Measurements from ENCODE around the gene PRR22.

PRR22 gene

GRCh38 chr19:5801796-5802619, 17.5 kb upstream of the PRR22 start:
- DNase-seq (ENCODE audit: low read depth) = no peak
- TF ChIP-seq, protein P1, sequence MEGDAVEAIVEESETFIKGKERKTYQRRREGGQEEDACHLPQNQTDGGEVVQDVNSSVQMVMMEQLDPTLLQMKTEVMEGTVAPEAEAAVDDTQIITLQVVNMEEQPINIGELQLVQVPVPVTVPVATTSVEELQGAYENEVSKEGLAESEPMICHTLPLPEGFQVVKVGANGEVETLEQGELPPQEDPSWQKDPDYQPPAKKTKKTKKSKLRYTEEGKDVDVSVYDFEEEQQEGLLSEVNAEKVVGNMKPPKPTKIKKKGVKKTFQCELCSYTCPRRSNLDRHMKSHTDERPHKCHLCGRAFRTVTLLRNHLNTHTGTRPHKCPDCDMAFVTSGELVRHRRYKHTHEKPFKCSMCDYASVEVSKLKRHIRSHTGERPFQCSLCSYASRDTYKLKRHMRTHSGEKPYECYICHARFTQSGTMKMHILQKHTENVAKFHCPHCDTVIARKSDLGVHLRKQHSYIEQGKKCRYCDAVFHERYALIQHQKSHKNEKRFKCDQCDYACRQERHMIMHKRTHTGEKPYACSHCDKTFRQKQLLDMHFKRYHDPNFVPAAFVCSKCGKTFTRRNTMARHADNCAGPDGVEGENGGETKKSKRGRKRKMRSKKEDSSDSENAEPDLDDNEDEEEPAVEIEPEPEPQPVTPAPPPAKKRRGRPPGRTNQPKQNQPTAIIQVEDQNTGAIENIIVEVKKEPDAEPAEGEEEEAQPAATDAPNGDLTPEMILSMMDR (IDR thresholded peaks at IDR 0.05; ENCODE audit: low read depth, low read length, missing control alignments) = no peak
- in situ Hi-C loops (cut with HindIII; ENCODE audit: low sequenced_read_pairs) = no loop called here

GRCh38 chr19:5800361-5801270, 16.1 kb upstream of the PRR22 start:
- in situ Hi-C loops (cut with HindIII; ENCODE audit: low sequenced_read_pairs) = no loop called here
- no peak overlapping the region for H3K4me3 ChIP-seq (ENCODE audit: low read depth, low read length)
- DNase-seq (ENCODE audit: low read depth) = no peak
- TF ChIP-seq, protein P1 (IDR thresholded peaks at IDR 0.05; ENCODE audit: low read depth, low read length, missing control alignments) = no peak

More at GRCh38 chr19:5801796-5802619, 17.5 kb upstream of the PRR22 start:
- H3K4me3 ChIP-seq (ENCODE audit: low read depth, low read length) = no peak overlapping the region

GRCh38 chr19:5799247-5800241, 15.0 kb upstream of the PRR22 start:
- in situ Hi-C loops (cut with HindIII; ENCODE audit: low sequenced_read_pairs) = no loop called here
- H3K4me3 ChIP-seq (ENCODE audit: low read depth, low read length) = no peak overlapping the region
- TF ChIP-seq, protein P1 (IDR thresholded peaks at IDR 0.05; ENCODE audit: low read depth, low read length, missing control alignments) = no peak
- DNase-seq (ENCODE audit: low read depth) = no peak

DNA sequence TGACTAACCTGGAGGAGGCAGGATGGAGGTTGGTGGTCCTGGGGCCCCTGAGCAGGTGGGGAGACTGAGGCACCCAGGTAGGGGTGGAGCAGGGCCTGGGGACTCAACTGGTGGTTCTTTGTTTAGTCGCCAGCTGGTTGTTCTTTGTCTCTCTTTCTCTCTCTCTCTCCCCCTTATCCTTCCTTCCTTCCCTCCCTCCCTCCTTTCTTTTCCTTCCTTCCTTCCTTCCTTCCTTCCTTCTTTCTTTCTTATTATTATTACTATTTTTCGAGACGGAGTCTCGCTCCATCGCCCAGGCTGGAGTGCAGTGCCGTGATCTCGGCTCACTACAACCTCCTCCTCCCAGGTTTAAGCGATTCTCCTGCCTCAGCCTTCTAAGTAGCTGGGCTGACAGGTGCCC, 13.7 kb upstream of the PRR22 start:
- DNase-seq (ENCODE audit: low read depth) = no peak
- in situ Hi-C loops (cut with HindIII; ENCODE audit: low sequenced_read_pairs) = no loop called here
- H3K4me3 ChIP-seq (ENCODE audit: low read depth, low read length) = no peak overlapping the region
- TF ChIP-seq, protein P1 (IDR thresholded peaks at IDR 0.05; ENCODE audit: low read depth, low read length, missing control alignments) = no peak

DNA sequence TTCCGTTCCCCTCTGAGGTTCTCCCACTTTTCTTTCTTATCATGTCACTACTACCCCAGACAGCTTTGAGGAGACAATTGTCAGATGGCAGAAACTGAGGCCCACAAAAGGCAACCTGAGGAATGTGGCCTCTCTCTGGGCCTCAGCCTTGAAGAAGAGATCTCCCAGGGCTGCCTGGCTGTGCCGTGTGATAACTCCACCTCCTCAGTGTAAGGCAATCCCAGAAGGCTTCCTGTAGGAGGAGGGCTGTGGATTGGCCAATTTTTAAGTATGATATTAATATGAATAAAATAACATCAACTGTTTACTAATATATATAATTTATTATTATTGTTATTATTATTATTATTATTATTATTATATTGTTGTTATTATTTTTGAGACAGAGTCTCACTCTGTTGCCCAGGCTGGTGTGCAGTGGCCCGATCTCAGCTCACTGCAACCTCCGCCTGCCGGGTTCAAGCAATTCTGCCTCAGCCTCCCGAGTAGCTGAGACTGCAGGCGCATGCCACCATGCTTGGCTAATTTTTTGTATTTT, 10.9 kb upstream of the PRR22 start:
- TF ChIP-seq, protein P1 (IDR thresholded peaks at IDR 0.05; ENCODE audit: low read depth, low read length, missing control alignments) = no peak

More for the DNA sequence above, 10.9 kb upstream of the PRR22 start:
- no peak for DNase-seq (ENCODE audit: low read depth)
- in situ Hi-C loops (cut with HindIII; ENCODE audit: low sequenced_read_pairs) = no loop called here
- H3K4me3 ChIP-seq (ENCODE audit: low read depth, low read length) = no peak overlapping the region
